ENCODE data around the gene CNIH1.

GRCh38 chr14:54425068-54425467 lies 16.1 kb downstream of the CNIH1 start:
- TF ChIP-seq CTCF (IDR thresholded peaks at IDR 0.05) (no peak), POLR2A (IDR thresholded peaks at IDR 0.05) (no peak)
